Activated CD4-positive, alpha-beta T cell treated with anti-CD3 and anti-CD28 coated beads, Interleukin-2, amount 50 U/mL, for 16 hours (primary cell): ENCODE results near the gene VPS13A.

Experiments
- DNase-seq: peaks from one replicate; pipeline ENCODE4 v3.0.0-alpha.2; 2020

The VPS13A gene

DNA sequence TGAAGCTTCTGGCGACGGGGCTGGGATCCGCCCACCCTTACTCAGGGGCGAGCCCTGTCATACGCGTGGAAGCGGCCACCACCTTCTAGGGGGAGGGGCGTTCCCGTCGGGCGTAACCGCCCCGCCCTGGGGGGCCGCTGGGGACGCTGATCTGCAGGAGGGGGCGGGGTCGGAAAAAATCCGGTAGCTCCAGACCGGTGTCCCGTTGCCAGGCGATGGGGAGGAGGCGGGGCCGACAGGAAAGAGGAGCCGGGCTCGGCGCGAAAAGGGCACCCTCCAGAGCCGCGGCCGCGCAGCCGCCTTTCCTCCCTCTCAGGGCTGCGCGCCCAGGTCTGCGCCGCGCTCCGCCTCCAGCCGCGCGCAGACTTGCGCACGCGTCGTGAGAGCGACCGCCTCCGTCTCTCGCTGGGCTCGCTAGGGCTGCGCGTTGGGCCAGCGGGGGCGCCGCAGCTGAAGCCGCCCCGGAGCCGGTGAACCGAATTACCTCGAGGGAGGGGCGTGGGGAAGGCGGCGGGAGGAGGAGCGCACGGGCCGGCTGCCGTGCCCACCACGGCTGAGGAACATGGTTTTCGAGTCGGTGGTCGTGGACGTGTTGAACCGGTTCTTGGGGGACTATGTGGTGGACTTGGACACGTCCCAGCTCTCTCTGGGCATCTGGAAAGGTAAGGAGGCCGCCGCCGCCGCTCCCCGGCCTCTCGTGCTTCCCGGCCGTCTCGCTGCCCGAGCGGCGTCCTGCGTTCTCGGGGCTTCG, at the start of gene VPS13A:
Gene VPS13A, plus strand, starts transcription at position 392 of the 751 bp plus-strand sequence. Its CDS starts 171 bp downstream, at position 563.
- DNase-seq: peak; percentile 97

DNA sequence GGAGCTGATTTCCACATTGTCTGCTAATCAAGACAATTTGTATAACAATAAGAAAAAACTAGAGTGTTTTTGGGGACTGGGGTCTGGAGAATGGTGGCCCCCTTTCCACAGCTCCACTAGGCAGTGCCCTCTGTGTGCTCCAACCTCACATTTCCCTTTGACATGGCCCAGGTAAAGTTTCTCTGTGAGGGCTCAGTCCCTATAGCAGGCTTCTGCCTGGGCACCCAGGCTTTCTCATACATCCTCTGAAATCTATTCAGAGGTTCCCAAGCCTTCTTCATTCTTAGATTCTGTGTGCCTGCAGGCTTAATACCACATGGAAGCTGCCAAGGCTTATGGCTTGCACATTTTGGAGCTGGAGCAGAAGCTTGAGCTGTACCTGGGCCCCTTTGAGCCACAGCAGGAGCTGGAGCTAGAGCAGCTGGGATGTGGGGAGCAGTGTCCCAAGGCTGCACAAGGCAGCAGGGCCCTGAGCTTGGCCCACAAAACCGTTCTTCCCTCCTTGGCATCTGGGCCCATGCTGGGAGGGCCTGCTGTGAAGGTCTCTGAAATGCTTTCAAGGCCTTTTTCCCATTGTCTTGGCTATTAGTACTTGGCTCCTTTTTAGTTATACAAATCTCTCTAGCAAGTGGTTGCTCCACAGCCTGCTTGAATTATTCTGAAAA, 49.1 kb upstream of the VPS13A start:
- DNase-seq: no peak

DNA sequence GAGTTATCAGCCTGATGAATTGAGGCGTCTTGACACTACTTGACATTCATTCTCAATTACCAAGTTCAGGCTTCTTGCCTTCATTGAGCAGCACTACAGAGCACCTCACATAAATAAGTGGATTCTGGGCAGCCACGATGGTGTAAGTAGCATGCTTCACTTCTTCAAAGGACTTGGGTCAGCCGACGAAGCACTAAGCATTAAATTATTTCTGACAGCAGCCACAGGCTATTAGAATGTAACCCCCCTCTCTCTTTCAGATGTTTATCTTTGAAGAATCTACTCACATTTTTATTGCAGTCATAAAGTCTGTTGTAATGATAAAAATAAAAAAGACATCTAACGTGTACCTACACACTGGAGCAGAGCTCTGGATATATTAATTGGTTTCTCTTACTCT, 45.9 kb upstream of the VPS13A start:
- no peak for DNase-seq

DNA sequence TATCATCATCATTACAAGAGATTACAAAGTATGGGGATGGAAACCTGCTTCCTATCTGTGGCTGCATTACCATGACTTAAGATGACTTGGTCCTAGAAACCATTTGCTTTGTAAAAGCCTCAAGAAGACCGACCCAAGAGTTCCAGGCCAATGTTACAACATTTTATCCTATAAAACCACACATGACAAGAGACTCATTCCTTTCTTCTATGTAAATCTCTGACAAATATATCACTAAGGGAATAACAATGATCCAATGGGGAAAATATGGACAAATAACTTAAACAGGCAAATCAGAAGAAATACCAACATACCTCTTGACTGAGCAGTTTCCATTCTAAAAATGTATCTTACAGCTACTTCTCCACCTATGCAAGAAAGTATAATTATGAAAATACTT, 44.3 kb upstream of the VPS13A start:
- DNase-seq: no peak

DNA sequence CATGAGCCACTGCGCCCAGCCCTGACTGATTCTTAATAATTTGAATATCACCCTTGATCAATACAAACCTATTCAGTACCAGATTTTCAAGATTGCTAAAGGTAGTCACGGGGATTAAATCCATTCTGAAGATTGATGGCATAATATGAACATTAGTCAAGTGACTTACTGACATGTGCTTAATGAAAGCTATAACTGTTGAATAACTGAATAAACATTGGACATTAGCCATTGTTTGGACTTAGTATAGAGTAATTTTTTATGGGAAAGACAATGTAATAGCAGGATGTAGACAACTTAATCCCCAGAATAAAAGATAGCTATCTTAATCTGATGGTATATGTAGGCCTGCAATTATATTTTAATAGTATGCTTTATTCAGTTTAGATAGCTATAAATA, 35.0 kb upstream of the VPS13A start:
- DNase-seq: no peak

DNA sequence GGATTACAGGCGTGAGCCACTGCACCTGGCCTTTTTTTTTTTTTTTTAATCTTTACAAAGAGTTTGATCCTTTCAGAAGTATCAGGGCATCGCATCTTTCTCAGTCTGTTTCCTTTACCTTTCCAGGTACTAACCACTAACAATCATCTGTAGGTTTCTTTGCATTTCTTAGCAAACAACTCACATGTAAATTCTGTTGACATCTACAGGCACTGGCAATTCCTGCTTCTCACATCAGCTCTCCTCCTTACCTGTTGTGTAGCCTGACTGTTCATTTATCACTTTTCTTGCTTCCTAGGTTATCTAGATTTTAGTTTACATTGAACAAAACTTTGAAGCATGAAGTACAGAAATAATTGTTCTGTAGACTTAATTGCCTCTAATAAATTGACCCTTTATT, 27.5 kb upstream of the VPS13A start:
- DNase-seq: no peak

DNA sequence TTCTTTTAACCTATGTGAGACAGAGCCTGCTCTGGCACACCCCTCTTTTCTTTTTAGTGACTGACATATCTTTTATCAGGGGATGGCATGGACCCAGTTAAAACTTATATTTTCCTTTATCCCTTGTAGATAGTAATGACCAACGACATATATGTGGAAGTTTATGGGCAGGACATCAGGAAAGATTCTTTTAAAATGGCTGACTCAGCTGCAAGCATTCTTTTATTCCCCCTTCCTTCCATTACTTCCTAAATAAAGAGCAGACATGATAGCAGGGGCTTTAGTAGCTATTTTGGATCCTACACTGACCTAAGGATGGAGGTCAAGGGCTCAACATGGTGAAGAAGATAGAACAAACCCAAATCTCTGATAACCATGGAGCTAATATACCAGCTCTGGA, 25.0 kb upstream of the VPS13A start:
- DNase-seq: no peak

DNA sequence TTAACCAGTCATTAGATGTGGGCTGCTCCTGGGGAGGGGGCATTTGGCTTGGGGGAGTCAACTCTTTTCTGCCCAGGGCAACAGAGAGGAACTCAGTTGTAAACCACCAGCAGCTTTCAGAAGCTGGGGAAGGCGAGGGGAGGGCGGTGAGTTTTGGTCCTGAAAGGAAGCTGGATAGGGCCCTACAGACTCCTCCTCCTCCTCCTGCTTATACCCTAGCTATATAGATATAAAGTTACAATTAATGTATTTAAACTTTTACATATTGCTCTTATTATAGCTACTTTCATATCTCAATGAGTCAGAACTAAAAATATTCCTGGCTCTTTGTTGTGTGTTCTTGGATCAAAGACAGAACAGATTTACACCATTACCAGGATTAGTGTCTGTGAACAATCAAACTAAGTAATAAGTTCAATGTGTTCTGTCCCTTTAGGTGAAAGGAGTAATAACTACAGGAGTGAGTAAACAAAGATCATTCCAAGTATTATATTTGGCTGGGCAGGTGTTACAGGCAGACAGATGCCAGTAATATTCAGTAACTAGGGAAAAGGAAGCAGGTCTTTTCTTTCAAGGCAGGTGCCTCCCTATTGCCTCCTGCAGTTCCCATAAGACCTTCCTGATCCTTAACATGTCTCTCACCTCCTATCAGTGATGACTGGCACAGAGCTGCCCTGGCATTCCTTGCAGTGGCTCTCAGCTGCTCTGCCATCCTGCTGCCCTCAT, 20.5 kb upstream of the VPS13A start:
- DNase-seq: no peak

DNA sequence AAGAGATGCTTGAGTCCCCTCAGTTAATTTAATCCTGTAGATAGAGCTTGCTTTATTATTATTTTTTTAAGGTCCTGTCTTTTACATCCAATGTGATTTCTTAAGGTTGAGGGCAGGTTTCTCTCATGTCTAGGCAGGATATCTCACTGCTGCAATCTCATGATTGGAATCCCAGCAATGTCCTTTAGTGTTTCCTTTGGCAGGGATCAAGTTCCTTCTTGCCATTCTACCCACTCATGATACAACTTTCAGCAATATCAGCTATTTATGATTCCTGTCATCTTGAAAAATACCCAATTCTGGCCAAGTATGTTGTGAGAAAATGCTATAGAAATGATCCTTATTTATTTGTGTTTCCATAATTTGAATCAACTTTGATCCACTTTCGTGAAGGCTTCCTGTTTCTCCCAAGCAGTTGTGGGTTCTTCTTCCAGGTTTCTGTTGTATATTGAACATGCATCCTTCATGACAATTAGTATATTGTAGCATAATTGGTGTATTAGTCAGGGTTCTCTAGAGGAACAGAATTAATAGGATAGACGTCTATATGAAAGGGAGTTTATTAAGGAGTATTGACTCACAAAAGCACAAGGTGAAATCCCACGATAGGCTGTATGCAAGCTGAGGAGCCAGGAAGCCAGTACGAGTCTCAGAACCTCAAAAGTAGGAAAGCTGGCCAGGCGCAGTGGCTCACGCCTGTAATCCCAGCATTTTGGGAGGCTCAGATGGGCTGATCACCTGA, 18.4 kb upstream of the VPS13A start:
- no peak for DNase-seq

DNA sequence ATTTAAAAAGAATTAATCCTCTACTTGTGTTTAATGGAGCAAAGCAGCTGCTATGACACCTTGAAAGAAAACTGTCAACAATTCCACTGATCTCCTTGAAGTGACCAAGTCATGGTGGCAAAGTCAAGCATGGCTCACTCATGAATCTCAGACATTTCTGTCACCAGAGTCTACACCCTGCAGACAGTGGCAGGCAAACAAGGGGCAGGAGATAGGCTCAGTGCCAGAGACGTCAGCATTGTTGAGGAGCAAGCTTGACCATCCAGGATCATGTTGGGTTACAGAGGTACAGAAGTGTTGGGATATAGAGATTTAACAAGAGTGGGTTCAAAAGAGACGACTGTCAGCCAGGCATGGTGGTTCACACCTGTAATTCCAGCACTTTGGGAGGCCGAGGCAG, 16.1 kb upstream of the VPS13A start:
- no peak for DNase-seq

DNA sequence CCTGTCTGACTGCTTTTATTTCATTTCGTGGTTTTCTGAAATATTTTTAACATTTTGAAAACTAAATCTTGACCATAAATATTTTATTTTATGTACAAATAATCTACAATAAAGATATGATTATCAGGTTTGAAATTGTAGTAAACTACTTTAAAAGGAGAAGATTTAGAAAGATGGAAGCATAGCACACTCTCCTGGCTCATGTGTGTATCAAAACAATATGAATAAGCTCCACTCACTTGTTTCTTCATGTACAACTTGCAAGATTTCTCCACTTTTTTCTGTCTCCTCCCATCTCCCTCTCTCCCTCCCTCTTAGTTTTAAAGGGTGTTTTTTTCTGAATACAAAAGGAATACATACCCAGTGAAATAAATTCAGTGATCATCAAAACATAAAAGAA, 15.4 kb upstream of the VPS13A start:
- no peak for DNase-seq

DNA sequence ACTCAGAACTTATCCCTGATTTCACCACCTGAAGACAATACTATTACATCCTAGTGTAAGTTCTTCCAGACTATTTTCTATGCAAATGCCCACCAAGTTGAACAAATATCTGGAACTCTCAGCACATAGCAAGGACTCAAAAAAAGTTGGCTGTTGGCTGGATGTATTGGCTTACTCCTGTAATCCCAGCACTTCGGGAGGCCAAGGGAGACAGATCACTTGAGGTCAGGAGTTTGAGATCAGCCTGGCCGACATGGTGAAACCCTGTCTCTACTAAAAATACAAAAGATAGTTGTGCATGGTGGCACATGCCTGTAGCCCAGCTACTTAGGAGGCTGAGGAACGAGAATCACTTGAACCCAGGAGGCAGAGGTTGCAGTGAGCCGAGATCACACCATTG, 15.0 kb upstream of the VPS13A start:
- no peak for DNase-seq

DNA sequence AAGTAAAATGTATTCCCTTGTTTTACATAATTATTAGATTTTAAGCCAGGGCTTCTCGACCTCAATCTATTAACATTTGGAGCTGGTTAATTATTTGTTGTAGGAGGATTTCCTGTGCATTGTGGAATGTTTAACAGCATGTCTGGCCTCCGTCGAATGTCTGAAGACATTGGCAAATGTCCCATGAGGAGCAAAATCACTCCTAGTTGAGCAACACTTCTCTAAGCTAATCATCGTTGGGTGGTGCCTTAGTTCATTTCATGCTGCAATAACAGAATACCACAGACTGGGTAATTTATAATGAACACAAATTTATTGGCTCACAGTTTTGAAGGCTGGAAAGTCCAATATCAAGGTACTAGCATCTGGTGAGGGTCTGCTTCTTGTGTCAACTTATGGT, 13.4 kb upstream of the VPS13A start:
- no peak for DNase-seq

DNA sequence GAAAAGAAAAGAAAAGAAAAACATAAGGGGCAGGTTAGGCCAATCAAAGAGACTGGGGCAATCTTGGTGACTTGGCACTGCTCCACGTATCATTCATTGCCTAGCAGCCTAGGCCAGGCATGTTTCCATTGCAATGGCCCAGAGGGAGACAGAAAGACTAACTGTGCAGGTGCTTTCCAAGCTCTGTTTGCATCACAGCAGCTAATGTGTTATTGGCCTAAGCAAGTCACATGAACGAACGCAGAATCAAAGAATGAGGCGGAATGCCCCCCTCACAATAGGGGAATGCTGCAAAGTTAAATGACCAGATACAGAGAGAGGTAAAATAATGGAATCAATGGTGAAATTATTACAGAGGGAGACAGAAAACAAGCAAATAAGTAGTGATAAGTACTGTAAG, 11.1 kb upstream of the VPS13A start:
- DNase-seq: no peak

DNA sequence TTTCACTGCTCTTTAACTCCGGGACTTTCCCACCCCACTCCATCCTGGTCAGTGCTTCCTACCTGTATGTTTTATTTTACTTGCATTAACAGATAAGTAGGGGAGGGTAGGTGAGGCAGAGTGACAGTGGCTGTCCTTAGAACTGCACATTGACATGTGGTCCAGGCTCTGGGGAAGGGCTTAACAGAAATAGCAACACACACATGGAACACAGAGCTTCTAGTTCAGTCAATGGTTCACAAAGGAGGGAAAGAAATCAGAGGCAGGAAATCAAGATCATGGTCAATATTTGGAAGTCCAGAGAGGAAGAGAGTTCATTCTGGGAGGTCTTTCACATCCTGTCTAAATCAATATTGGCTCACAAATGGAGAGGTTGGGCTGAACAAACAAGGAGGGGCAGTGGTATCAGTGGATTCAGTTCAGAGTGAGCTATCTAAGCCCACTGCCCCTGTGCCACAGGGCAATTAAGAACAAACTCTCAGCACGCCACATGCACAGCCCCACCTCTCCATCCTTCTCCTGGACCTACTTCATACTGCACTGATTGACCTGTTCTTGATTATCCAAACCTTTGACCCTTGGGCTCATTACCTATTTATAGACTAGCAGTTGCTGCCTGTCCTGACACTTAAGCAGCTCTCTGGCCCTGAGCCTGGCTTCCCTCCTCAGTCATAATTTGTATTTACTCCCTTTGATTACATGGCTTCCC, 6.2 kb upstream of the VPS13A start:
- DNase-seq: no peak

DNA sequence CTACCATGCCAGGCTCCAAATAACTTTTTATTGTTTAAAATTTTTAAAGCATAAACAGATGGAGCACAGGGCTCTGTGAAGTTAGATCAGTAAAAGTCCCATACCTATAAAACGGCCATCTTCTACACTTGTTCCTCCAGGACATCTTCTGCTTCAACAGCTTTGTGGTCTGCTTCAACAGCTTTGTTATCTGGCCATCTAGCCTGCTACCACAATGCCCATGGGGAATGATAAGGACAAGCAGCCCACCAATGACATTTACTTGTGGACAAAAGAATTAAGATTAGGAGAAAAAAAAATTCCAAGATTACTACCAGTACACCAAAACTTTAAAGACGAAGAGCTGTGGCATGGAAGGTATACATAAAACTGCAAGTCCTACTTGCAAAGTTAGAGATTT, 2.2 kb upstream of the VPS13A start:
- DNase-seq: no peak

DNA sequence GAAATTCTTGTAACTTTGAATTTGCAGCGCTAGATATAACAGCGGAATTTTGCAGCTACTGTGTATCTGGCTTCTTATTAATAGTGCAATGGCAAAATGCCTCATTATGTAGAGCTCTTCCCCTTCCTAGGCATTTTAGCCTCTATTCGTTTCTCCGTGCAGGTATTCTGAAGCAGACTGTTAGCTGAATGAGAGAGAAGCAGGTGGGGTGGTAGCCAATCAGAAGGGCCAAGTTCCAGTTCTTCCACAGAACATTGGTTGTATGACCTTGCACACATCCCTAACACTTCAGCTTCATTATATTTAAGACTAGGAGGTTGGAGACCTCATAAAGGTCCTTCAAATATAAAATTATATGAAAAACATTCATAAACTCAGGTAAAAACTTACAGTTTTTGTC, 1.2 kb upstream of the VPS13A start:
- no peak for DNase-seq

DNA sequence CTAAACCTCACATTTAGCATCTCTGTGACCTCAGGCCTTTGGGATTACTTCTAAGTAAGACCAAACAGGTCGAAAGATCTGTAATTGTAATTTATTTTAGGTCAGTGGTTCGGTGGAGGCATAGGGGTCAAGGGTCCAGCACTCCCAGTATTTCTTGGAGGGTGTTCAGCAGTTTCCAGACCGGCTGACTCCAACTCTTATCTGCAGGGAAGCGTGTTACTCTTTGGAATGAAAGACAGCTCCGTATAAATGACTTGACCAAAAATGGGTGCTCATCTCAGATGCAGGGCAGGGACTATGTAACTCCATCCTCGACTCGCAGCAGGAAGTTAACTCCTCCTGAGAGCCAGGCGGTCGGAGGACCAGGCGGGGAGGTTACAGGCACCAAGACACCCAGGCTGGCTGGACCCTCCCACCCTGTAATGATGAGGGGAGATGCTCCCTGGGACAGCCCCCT, 620 bp upstream of the VPS13A start:
- DNase-seq: no peak

DNA sequence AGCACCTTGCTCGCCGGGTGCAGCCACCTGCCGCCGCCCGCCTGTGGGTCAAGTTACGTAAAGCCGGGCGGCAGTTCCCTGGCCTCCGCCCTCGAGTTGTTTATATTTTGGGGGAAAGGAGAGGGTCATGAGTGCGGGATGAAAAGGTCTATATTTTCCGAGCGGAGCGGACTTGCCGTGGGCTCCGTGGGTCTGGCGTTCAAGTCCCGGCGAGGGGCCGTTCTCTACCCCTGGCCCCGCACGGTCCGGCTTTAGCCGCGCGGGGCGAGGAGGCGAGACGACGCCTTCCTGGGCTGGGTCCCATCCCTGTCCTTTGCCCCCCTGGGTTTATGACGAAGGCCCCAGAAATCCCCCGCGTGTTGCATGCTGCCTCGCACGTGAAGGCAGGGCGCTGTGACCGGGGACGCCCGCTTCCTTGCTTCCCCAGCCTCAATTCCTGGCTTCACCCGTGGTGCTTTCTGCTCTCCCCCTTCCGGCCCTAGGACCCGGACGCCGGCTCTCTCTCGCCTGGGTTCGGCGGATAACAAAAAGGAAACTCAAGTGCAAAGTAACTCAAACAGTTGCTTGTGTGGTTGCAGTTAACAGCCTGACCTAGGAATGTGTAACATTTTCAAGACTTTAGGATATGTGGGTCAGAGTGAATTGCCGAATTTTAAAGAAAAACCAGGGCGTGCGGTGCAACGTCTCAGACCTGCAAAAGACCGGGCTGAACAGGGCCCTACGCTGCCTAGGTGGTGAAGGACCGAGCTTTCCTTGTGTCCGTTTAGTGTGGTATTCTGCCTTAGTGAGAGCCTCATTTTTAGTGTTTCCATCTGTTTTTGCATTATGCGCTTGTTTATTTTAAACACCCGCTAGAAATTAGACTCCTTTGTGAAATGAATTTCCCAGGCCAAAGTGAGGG, 810 bp downstream of the VPS13A start:
- peak; percentile 63 for DNase-seq

DNA sequence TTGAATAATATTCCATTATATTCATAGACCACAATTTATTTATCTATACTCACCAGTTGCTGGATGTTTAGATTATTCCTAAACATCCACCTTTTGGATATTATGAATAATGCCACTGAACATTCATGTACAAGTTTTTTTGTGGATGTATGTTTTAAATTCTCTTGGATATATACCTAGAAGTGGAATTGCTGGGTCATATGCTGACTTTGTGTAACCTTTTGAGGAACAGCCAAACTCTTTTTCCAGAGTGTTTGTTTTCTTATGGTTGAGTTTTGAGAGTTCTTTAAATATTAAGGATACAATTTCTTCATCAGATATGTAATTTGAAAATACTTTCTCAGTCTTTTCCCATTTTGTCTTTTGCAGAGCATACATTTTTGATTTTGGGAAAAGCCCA, 2.7 kb downstream of the VPS13A start:
- no peak for DNase-seq

DNA sequence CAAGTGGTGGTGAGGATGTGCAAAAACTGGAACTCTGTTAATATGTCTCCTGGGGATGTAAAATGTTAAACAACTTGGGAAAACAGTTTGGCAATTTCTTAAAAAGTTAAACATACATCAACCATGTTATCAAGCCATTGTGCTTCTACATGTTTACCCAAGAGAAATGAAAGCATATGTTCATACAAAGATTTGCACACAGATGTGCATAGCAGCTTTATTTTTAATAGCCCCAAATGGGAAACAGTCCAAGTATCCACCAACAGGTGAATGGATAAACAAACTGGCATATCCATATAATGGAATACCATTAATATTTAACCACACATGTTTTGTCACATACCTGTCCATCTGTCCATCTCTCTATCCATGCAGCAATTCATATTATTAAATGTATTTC, 6.2 kb downstream of the VPS13A start:
- DNase-seq: no peak

DNA sequence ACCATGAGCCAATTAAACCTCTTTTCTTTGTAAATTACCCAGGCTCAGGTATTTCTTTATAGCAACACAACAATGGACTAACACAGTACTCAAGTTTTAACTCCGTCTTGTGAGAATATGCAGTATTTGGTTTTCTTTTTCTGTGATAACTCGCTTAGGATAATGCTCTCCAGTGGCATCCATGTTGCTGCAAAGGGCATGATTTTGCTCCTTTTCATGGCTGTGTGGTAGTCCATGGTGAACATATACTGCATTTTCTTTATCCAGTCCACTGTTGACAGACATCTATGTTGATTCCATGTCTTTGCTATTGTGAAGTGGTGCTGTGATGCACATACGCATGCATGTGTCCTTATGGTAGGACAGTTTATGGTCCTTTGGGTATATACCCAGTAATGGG, 10.9 kb downstream of the VPS13A start:
- DNase-seq: no peak
